Heart left ventricle (tissue), 16 donors: ENCODE results near the gene KCNQ1. TPM values are rescaled to one million over a fixed set of nuclear protein-coding genes. Genes with fewer than 3 reads are reported as not detected.

Experiments used
- ATAC-seq, 4 donors: fragments of 200-7000 bp; cut with Tn5 transposase; one replicate each; pipeline ENCODE4 v1.9.1; 2020 to 2022; ENCODE audit warnings: moderate library complexity in 4 of 4, mild to moderate bottlenecking in 3 of 4, moderate number of reproducible peaks in 1 of 4
- DNase-seq, 5 donors: peaks; one replicate each; pipeline ENCODE4 v3.0.0-alpha.2; 2020
- H3K27ac ChIP-seq, 12 donors: fragments of 200-600 bp; sonication (generic) in 4 of 12; one replicate each; pipeline versions ENCODE4 v1.5.0 to v1.8.0; 2016 to 2022; ENCODE audit warnings: mild to moderate bottlenecking in 2 of 12
- H3K27me3 ChIP-seq, 9 donors: fragments of 200-600 bp; sonication (generic) in 2 of 9; one replicate each; pipeline versions ENCODE4 v1.5.1 to v1.8.0; 2016 to 2022; ENCODE audit warnings: mild to moderate bottlenecking in 3 of 9
- H3K36me3 ChIP-seq, 9 donors: fragments of 200-600 bp; sonication (generic) in 2 of 9; one replicate each; pipeline versions ENCODE4 v1.5.0 to v1.8.0; 2018 to 2022; ENCODE audit warnings: mild to moderate bottlenecking in 2 of 9
- H3K4me1 ChIP-seq, 12 donors: fragments of 200-600 bp; sonication (generic) in 4 of 12; one replicate each; pipeline versions ENCODE4 v1.5.0 to v1.8.0; 2016 to 2022; ENCODE audit warnings: mild to moderate bottlenecking in 3 of 12
- H3K4me3 ChIP-seq, 12 donors: fragments of 200-600 bp; sonication (generic) in 4 of 12; one replicate each; pipeline versions ENCODE4 v1.5.0 to v1.8.0; 2017 to 2022; ENCODE audit warnings: mild to moderate bottlenecking in 9 of 12, moderate library complexity in 4 of 12
- H3K9me3 ChIP-seq, 12 donors: fragments of 200-600 bp; sonication (generic) in 4 of 12; one replicate each; pipeline versions ENCODE4 v1.5.0 to v1.8.0; 2016 to 2022; ENCODE audit warnings: mild to moderate bottlenecking in 1 of 12
- CTCF ChIP-seq, 12 donors: fragments of 200-600 bp; sonication (generic) in 4 of 12; IDR thresholded peaks; one replicate each; pipeline versions ENCODE4 v1.5.0 to v1.8.0; 2018 to 2022; ENCODE audit warnings: antibody characterized with exemption in 12 of 12, mild to moderate bottlenecking in 5 of 12
- POLR2A ChIP-seq, 2 donors: fragments of 450-650 bp; IDR thresholded peaks; one replicate each; pipeline ENCODE4 v1.6.1; 2017; ENCODE audit warnings: antibody characterized with exemption in 2 of 2, mild to moderate bottlenecking in 2 of 2, moderate library complexity in 2 of 2
- WGBS, 4 donors: extraction: QIAGEN DNeasy Blood & Tissue Kit in 2 of 4; methylation state at CpG; one replicate each; pipeline versions ENCODE4 v1.1.5 to v1.1.7; 2013 to 2018; 5-methylcytosine and 5-hydroxymethylcytosine counted together
- intact Hi-C, 10 donors: fragments of 100-400 bp; cut with DNase I; formaldehyde crosslinking; loops; one replicate each; pipeline versions ENCODE4 v1.11.1 to v1.14.2; 2022
- polyA plus RNA-seq, 2 donors: library from polyadenylated mRNA; stranded (reverse); fragments of 200-250 nt; gene quantifications; one replicate each; pipeline ENCODE4 v1.2.3, GENCODE V29; 2013
- total RNA-seq, 9 donors: library from RNA; depleted of rRNA in 2 of 9; stranded (reverse); fragments of >200 nt in 2 of 9; fragmentation: NEBNext Ultra II Directional in 3 of 9; extraction: Animal tissue kit (Norgen Biotek cat#: 25700) in 3 of 9; gene quantifications; one replicate each; pipeline versions ENCODE4 v1.1.0 to v1.2.4, GENCODE V29; 2016 to 2023
- donor health status: ischemic (EF 13 %, LVEDD 7.1; RV severe dilation, severe dysfunction).
- donor health status: healthy with polysubstance abuse.
- donor health status: DM: no; HTN: yes; CAD: no.
- donor health status: DM: no; HTN: no; CAD: no.
- donor health status: ischemic (EF 25% LVEDD 6.9; RV normal size, moderate dysfunction).
- donor health status: ischemic (EF 25% LVEDD 5.7; RV mildly dilated, moderate dysfunction).
- donor health status: healthy.
- donor health status: DM: yes; HTN: yes; CAD: no.
- donor health status: ischemic (EF 35%, LVEDD 5.7; RV mildly dilated, moderate dysfunction).
- donor health status: nonischemic (EF 11% LVEDD 7.7; RV severe dilation, severe dysfunction).
- donor health status: DM: yes; HTN: yes; CAD: no.
- donor health status: PGD.
- donor health status: ischemic (EF 29% LVEDD 5.4; RV normal size, mild dysfunction).
- donor health status: nonischemic (EF 23%, LVEDD 6.1; RV moderate dilation, normal function).

KCNQ1 gene
- total and polyA plus RNA-seq, 11 donors, result 18.6 to 42.4 (median 31.4) TPM

DNA sequence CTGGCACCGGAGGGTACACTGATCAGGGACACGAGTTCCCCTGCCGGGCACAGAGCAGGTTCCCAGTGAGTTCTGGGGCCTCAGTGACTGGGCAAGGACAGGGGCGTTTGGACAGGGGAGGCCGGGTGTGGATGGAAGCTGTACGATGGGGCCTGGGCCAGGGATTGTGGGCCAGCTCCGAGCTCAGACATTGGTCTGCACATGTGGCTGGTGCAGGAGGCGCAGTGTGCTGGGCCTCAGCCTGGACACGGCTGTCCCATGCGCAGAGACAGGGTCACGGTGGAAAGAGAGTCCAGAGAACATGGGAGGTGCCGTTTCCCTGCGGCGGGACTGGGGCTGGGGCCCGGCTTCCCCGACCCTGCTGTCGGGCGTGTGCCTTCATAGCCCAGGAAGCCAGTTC, 380.0 kb downstream of the KCNQ1 start:
- peaks cover 0 to 22% (median 3%) of the 10 kb centered on the region in 12 donors for H3K9me3 ChIP-seq
- H3K27ac ChIP-seq, result peak overlapping the region; percentile 78 to 96 (median 88)
- ATAC-seq (peak; percentile 37 to 59 (median 47)), DNase-seq (peak in 2 of 5 donors; percentile 51 to 69)
- peak overlapping the region in 1 of 12 donors; percentile 2 for H3K4me3 ChIP-seq
- 58 to 70% (median 65%) methylated on average over 10 to 18 of the region's 18 CpGs for WGBS, 4 donors
- H3K27me3 ChIP-seq, result no peaks in the 10 kb centered on the region
- no peak for TF ChIP-seq CTCF (IDR thresholded peaks at IDR 0.05)
- TF ChIP-seq POLR2A (IDR thresholded peaks at IDR 0.05), result no peak
- peaks cover 7 to 42% (median 34%) of the 10 kb centered on the region in 12 donors for H3K4me1 ChIP-seq
- no peaks in the 10 kb centered on the region for H3K36me3 ChIP-seq
- intact Hi-C loops, result loop anchor here in 2 of 10 donors (1.0 to 5.0 kb wide), 2 partner anchors 13 to 57 kb away; no protein-coding TSS in a partner anchor

DNA sequence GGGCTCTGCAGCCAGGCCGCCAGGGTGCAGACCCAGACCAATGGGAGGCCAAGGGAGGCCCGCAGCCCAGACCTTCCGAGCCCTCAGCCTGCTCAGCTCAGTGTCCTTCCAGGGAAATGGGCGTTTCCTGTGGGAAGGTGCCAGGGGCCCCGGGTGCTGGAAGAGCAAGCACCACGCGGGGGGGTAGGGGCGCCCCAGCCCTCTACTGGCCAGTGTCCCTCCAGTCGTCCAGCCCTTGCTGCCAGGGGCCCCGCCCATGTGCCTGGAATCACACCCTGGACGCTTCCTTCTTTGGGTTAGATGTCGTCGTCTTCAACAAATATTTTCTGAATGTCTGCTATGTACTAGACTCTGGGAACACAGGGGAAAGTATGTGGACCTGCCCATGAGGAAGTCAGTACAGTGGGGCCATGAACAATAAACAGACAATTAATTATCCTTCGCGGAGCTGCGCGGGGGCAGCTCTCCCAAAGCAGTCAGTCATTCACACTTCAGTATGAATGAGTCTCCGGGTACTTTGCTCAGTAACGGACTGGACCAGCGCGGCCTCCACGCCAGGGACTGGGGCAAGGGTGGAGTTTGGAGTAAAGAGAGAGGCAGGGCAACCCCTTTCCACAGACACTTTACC, 380.6 kb downstream of the KCNQ1 start:
- ATAC-seq (peak; percentile 59 to 79 (median 70)), DNase-seq (peak; percentile 68 to 89 (median 85))
- WGBS, 4 donors, result 42 to 58% (median 54%) methylated on average over 14 to 22 of the region's 22 CpGs
- H3K36me3 ChIP-seq, result no peaks in the 10 kb centered on the region
- H3K4me3 ChIP-seq, result peak overlapping the region in 2 of 12 donors; percentile 2 to 17
- peak overlapping the region; percentile 78 to 96 (median 88) for H3K27ac ChIP-seq
- H3K27me3 ChIP-seq, result no peaks in the 10 kb centered on the region
- H3K4me1 ChIP-seq, result peaks cover 7 to 42% (median 34%) of the 10 kb centered on the region in 12 donors
- peaks cover 0 to 22% (median 3%) of the 10 kb centered on the region in 12 donors for H3K9me3 ChIP-seq
- TF ChIP-seq POLR2A (IDR thresholded peaks at IDR 0.05), result no peak
- TF ChIP-seq CTCF (IDR thresholded peaks at IDR 0.05), result peak in 4 of 12 donors; percentile 16 to 29 (median 27)
- intact Hi-C loops, result loop anchor here in 2 of 10 donors (1.0 to 5.0 kb wide), 2 partner anchors 13 to 57 kb away; no protein-coding TSS in a partner anchor

- H3K4me3 ChIP-seq, result peak overlapping the region in 2 of 12 donors; percentile 1 to 17
- peak; percentile 65 to 80 (median 72) for DNase-seq
- no peaks in the 10 kb centered on the region for H3K27me3 ChIP-seq
- H3K9me3 ChIP-seq, result peaks cover 0 to 22% (median 3%) of the 10 kb centered on the region in 12 donors
- H3K4me1 ChIP-seq, result peaks cover 7 to 49% (median 38%) of the 10 kb centered on the region in 12 donors
- no peaks in the 10 kb centered on the region for H3K36me3 ChIP-seq
- ATAC-seq, result peak; percentile 53 to 75 (median 74)
- no peak for TF ChIP-seq POLR2A (IDR thresholded peaks at IDR 0.05)
- TF ChIP-seq CTCF (IDR thresholded peaks at IDR 0.05), result no peak
- peak overlapping the region; percentile 78 to 96 (median 88) for H3K27ac ChIP-seq
- intact Hi-C loops, result loop anchor here in 2 of 10 donors (1.0 to 5.0 kb wide), 2 partner anchors 14 to 56 kb away; no protein-coding TSS in a partner anchor
- WGBS, 4 donors, result 40 to 56% (median 46%) methylated on average over 19 to 29 of the region's 29 CpGs
Measured at GRCh38 chr11:2825889-2826678, 381.3 kb downstream of the KCNQ1 start.
